NCI-H460 (cell line): ENCODE data around the gene RBFOX1. TPM values are rescaled to one million over a fixed set of nuclear protein-coding genes. Genes with fewer than 3 reads are reported as not detected.

Experiments used
- DNase-seq: peaks from one replicate; pipeline ENCODE4 v3.0.0-alpha.2; 2016; ENCODE audit warnings: low read depth; ENCODE audit errors: extremely low read depth
- total RNA-seq: library from RNA; depleted of rRNA; stranded (reverse); fragments of >200 nt; shearing (Covaris generic); gene quantifications from 2 replicates; pipeline ENCODE4 v1.2.3, GENCODE V29; 2014

RBFOX1 gene
- total RNA-seq, 1 experiment from 2014 or later = not detected

DNA sequence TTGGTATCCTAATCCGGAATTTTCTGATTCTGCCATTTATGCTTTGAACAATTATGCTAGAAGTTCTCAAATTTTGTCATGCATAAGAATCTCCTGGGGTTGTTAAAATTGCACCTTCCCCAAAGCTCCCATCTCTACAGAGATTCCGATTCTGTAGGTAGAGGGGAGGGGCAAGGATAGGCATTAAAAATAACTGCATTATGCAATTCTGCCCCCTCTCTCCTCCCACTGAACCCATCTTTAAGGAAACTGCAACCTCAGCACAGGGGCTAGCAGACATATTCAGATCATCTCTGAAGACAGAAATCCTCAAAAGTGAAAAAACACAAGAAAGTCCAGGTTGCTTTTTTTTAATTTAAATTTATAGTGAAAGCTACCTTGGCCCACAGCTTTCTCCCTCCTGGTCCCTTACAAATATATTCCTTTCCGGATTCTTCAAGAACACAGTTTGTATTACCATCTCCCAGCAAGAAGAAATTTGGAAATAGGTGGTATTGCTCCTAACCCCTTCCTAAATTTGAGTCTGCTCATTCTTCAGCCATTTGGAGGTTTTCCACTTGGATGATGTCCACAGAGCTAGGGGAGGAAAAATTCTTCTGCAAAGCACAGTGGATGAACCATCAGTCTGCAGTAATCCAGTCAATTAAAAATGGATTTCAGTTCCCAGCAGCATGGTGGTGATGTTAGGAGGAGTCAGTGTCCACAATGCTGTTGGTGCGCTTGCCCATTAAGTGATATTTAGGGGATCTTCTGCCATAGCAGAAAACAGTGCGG, 67.7 kb downstream of the RBFOX1 start:
- DNase-seq = no peak

DNA sequence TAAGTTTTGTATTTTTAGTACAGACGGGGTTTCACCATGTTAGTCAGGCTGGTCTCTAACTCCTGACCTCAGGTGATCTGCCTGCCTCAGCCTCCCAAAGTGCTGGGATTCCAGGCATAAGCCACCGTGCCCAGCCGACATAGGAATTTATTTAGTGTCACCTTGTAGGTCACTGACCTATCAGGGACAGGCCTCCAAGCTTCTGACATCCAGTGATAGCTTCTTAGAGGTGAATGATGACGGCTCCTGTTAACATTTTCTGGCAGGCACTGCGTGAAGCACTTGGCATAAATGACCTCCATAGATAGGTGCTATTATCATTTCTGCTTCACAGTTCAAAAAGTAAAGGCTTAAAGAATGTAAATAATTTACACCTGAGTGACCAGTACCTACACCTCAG, 71.6 kb downstream of the RBFOX1 start:
- DNase-seq = no peak

DNA sequence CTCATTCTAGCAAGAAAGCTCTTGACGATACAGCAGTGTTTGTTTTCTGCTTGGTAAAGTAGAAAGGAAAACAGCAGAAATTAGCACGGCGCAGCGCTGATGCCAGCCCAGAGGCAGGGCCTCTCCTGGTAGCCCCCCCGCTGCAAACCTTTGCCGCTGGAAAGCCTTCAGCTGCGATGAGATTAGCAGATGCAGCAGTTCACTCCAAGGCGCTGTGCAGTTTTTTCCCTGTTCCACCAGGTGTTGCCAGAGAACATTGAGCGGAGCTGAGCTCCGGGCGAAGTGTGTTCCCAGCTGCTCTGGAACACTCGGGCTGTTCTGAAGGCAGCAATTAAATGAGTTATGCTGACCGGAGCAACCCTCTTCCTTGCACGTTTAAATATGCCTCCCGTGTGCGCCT, 72.5 kb downstream of the RBFOX1 start:
- DNase-seq = no peak

DNA sequence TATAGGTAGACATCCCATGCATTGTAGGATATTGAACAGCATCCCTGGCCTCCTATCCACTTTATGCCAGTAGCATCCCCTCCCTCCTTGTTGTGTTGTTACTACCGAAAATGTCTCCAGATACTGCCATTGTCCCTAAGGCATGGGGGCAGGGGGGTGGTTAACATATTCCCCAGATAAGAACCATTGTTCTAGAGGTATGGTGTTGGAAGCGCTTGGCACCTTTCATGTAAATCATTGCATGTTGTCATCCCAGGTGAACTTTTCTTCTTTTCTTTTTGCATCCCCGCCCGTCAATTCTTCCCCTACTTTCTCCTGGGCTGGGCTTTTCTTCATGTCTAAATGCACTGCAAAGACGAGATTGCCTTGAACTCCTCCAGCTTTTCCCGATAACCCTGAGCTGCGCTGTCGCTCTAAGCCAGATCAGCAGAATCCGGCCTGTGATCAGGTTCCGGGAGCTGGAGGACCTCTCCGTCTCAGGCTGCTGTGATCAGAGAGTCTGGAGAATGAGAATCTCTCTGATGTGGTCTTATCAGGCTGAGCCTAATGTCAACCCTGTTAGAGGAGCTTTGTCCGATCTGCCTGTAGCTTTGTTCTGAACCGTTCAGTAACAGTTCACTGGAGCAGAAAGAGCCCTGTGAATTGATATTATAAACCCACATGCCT, 76.2 kb downstream of the RBFOX1 start:
- no peak for DNase-seq

DNA sequence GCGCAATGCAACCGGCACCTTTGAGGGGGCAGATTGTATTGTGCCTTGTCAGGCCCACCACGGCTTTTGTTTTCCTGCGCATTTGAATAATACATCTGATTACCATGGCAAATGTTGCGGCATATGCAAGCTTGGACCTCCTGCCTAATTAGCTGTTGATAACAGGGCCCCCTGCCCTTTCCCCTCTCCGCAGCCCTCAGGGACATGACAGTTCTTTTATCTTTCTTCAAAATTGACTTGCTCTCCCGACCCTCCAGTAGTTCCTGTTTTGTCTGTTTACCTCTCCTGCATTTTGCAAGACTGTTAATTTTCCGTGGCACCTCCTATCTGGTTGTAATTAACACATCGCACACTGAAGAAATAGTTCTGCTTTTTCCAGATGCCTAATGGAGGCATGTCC, 86.8 kb downstream of the RBFOX1 start:
- no peak for DNase-seq

DNA sequence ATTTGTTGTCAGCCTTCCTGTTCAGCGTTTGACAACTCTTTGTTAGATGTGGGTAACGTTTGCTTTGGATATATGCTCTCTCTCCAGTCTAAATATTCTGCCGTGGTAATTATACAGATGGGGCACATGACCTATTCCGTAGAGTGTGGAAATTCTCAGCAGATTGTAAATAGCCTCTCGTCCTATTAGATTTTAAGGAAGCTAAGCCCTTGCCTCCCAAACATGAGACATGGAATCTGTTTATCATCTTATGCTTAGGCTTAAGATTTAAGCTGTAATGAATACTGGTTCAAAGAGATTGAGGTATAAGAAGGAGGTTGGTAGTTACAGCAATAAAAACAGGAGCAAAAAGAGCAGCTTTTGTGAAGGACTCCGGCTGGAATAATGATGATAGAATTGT, 87.4 kb downstream of the RBFOX1 start:
- no peak for DNase-seq

DNA sequence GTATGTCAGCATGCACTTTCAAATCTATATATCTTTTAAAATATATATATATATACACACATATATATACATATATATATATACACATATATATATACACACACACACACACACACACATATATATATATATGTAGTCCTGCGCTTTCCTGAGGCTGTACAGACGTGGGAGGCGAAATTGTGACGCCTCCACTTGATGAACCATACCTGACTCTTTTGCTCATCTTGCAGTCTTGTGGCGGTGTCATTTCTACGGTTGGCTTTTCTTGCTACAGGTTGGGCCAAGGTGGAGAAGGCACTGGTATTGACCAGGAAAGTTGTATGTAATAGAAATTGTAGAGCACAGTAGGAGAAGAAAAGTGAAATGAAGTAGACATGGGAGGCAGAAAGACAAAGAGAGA, 88.2 kb downstream of the RBFOX1 start:
- no peak for DNase-seq

DNA sequence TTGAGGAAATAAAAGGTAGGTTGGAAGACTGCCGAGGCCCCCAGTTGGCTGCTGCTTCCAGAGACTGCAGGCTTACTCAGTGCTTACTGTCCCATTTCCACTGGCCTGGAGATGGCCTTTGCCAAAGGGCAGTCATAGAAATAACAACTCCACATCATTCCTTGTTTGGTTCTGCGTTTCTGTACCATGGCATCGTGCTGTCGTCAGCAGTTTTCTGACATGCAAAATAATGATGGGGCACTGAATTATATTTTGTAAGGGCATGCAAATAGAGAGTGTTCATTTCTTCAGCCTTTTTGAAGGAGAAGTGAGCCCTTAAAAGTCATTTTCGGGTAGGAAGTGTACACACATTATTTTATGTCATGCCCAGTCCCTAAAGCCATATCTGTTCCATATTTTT, 88.9 kb downstream of the RBFOX1 start:
- no peak for DNase-seq

DNA sequence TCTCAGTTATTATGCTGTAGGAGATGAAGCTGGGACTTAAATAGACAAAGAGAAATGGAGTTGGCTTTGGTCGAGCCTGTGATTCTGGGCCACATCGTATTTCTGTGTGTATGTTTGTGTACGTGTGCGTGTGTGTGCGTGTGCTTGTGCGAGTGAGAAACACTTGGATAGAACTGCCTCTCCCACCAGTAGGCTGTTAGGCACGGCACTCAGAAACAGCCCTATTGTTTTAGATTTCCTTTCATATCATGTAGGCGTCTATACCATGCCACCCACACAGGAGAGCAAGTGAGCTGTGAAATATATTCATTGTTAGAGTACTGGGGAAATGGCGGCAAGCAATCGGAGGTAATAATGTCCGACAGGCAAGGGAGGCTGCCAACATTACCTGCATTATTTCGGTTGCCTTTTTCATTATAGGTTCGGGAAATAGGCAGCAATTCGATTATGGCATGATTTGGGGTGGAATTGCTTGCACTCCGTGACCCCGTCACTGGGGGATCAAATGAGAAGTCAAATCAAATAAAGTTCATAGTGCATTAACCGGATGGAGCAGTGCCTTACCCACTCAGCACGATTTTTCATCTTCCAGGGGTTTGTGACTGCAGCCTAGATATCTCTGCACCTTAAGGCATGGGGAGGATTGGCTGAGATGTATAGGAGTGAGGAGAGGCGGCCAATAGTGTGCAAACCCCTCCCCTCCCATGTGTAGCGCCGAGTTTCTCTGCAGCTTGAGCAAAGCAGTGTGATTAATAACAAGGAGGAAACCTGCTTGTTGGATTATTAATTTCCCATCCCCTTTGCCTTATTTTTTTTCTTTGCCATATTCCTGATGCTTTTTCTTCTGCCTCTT, 89.6 kb downstream of the RBFOX1 start:
- no peak for DNase-seq

DNA sequence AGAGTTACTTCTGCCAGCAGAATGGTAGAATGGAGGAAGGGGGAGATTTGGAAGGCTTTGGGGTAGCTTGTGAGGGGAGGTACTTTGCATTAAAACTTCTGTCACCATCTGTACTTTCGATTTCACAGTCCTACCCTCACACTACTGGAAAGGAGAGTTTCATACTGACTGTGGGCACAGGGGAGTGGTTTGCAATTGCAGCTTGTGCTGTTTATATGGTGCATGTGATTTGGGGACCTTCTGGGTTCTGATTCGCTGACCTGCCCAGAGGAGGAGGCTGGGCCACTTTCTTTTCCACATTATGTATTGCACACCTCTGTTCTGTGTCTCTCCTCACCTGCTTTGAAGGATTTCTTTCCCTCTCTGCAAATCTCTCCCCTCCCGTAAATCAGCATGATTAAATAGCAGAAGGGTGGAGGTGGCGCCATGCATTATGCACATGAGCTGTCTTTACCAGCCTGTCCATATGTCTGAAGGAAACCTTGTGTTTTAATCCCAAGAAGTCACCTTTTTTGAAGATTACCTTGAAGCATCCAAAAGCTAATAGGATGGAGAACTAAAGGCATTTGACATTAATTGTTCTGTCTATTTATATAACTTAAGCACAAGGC, 90.9 kb downstream of the RBFOX1 start:
- DNase-seq = no peak

DNA sequence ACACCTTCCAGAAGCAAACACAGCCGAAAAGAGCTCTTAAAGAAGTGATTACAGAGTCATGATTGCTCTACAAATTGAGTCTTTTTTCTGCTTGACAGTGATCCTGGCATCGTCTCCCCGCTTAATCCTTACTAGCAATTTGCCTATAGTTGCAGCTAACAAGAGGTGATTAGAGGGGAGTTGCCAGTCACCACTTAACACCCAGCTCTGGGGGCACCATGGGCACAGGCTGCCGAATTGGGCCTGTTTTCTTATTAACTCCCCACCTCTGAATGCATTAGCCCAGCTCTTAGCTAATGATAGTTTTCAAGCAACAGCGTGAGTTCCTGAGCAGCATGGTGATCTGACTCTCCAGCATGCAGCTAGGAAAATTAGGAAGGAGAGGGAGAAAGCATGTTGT, 93.5 kb downstream of the RBFOX1 start:
- no peak for DNase-seq

DNA sequence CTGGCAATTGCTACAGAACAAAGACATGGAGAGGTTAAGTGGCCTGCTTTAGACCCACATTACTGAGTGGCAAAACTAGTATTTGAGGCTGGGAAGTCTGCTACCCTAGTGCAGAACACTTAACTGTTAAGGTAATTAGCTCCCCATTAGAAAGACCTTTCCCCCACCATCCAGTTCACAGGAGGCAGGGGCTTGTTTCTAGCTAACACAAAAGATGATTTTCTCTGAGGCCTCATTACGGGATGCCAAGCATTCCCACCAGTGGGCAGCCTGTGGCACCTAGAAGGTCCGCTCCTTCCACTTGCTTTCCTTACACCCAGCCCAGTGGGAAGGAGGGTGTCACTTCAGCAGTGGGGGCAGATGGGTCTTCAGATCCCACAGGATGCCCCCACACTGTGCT, 99.1 kb downstream of the RBFOX1 start:
- no peak for DNase-seq

DNA sequence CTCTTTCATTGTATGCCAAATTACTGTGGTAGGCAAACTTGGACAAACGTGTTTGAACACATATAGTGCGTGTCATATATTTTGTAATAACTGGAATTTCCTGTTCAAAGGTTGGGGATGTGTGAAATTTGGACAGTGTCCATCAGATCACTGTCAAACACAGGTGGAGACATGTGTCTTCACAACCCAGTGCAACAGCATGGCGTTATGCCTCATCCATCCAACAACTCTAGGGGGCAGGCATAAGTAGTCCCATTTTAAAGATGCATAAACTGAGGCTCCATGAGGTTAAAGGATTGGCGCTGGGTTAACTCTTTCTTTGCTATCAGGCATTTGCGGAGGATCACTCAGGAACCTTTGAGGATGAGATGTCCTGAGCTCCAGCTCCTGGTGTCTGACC, 103.7 kb downstream of the RBFOX1 start:
- DNase-seq = no peak

DNA sequence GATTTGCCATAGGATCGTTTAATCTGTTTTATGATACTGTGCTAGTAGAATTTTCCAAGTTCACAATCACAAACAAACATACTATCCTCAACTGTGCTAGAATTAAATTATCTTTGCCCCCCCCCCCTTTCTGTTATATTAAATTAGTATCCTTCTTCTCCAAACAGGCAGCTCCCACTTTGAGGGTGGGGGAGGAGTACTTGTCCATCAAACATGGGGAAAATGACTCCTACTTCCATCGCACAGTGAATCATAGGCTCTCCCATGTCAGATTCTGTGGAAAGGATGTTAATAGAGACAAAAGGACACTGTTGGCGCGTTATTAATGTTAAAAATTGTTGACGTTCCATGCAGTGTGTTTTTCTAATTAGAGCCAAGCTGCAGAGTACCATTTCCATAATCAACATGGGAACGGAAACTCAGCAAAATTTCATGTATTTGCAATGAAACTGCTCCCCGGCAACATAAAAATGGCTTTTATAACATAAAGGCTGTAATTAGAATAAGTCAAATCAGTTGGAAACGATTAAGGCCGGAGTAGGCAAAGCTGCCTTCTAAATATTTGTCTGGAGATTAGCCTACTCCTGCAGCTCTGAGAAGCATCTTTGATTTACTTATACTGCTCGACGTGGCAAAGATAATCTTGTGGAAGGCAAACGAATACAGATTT, 104.6 kb downstream of the RBFOX1 start:
- DNase-seq = no peak

DNA sequence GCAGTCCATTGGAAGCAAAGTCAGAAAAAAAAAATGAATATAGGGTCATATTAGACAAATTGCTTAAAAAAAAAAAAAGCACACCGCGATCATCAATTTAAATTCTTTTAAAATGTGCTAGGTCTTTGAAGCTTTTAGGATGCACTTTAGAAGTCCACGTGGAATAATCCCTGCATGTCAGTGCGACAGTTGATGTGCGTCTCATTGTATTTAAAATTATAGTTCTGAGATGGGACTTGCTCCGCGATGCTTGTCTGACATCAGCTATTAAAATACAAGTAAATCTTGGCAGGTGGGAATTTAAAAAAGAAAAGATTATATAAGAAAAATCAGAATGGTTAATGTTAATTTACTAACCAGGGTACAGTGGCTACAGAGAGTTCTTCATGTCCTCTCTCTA, 105.2 kb downstream of the RBFOX1 start:
- no peak for DNase-seq

DNA sequence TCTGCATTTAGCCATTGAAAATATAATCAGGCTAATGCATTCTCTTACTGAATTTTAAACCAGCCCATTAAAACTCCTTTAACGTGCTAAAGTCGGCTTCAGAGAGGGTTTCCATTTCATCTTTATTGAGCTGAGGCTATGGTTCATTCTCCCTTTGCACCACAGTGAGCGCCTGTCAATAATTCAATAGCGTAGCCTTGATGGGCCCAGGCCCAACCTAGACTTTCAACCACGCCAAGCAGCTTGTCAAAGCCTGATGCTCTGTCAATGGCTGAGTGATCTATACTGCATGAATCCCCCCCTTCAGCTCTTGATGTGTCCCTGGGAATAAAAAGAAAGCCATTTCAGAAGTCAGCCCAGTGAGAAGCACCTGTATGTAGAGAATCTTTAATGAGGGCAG, 106.0 kb downstream of the RBFOX1 start:
- no peak for DNase-seq

DNA sequence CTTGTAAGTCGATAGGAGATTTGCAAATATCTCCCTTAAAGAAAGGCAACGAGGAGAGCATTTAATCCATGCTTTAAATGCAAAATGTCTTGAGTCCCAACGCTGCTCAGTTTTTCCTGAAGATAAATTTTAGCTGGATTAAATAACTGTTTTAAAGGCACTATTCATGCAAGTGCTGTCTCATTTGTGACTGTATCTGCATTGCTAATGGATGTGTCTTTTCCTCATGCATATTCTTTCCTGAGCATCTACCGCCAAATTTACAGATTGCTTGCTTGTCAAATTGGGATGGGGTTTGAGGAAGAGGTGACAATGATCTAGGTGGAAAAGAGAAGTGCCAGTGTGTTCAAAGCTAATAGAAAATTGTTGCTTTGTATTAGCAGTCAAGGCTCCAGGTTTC, 106.9 kb downstream of the RBFOX1 start:
- no peak for DNase-seq

DNA sequence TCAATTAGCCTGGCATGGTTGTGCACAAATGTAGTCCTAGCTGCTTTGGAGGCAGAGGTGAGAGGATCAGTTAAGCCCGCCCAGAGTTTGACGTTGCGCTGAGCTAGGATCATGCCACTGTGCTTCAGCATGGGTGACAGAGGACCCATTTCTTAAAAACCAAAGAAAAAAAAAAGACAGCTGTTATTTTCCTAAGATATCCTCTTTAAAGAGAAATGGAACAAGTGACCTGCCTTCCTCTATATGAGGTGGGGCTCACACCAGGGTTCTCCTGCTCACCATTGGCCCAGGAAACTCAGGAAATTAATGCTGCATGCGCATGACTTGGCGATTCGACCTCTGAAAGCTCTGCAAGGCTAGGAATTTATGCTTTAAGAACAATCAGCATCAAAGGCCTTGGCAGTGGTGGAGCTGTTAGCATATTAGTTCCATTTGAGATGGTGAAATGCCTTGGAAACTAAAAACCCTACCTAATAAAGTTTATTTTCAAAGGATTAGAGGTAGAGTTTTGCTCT, 108.3 kb downstream of the RBFOX1 start:
- no peak for DNase-seq

DNA sequence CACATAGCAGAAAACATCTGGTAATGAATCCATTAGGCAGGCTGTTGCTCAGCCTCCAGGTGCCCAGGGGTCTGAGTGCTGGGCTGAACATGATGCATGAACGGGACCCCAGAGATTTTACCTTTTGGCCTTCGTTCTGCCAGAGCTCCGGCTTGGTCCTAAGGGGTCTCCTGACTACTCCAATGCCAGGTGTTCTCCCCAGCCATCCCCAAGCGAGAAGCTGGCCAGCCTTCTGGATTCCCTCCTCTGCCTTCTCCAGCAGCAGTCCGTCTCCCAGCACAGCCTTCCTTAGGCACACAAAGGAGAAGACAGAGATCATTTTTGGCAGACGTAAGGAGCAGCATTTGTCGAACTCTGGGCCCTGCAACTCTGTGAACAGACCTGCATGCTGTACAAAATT, 109.4 kb downstream of the RBFOX1 start:
- DNase-seq = no peak

DNA sequence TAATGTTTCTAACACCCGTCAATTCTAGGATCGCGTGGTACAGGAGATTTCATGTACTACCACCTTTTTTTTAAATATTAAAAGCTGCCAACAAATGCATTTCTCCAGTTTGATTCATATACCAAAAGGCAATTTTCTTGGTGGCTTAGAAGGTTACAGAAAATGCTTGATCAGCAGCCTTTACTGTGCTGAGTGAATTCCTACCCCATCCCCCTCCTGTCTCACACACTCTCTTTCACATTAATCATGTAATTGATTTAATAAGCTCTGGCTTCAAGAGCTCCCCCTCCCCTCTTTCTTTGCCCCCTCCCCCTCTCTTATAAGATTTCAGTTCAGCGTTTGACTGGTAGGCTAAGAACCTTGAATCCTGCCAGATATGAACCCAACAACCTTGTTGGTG, 110.5 kb downstream of the RBFOX1 start:
- DNase-seq = no peak
